Measurements from ENCODE around the gene FUCA2. TPM values are rescaled to one million over a fixed set of nuclear protein-coding genes. Genes with fewer than 3 reads are reported as not detected.

FUCA2 gene, protein sequence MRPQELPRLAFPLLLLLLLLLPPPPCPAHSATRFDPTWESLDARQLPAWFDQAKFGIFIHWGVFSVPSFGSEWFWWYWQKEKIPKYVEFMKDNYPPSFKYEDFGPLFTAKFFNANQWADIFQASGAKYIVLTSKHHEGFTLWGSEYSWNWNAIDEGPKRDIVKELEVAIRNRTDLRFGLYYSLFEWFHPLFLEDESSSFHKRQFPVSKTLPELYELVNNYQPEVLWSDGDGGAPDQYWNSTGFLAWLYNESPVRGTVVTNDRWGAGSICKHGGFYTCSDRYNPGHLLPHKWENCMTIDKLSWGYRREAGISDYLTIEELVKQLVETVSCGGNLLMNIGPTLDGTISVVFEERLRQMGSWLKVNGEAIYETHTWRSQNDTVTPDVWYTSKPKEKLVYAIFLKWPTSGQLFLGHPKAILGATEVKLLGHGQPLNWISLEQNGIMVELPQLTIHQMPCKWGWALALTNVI
- 10 to 100 TPM; 16.5 to 16.8 TPM for total RNA-seq

DNA sequence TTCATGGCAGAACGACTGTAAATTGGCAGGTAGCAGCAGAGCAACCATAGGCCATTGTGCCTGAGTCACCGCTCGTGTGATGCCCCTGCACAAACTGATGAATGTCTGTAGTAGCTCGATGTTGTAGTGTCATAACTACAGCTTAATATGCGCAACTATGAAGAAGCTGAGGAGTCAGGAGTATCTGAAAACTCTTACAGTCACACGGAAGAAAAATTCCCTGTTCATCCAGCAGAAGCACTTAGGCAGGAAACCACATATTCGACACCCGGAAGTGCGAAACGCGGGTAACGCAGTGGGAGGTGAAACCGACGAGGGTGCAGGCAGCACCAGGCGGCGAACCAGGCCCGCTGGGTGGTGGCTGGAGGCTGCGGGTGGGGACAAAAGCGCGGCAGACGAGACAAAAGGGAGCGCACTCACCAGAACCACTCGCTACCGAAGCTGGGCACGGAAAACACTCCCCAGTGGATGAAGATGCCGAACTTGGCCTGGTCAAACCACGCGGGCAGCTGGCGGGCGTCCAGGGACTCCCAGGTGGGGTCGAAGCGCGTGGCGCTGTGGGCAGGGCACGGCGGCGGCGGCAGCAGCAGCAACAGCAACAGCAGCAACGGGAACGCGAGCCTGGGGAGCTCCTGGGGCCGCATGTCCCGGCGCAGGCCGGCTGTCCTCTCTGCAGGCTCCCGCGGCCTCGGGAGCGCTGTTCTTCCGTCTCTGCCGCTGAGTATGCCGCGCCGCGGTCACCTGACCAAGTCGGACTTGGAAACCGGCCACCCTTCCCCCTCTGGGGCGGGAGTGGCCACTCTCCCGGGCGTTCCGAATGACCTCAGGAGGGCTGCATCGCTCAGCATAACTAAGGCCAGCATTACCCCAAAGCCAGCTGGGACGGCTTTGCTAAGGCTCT, at the start of gene FUCA2:
Gene FUCA2, minus strand, starts transcription at position 730 of the 901 bp plus-strand sequence. Its CDS starts 86 bp downstream, at position 644.
- Mint-ChIP-seq H3K36me3 (peaks cover 7% of the 10 kb centered on the region), H3K27me3 (no peaks in the 10 kb centered on the region), H3K4me1 (ENCODE audit: low read depth) (peaks cover 28% of the 10 kb centered on the region), H3K9me3 (no peaks in the 10 kb centered on the region), H3K4me3 (peak within 1 kb of the TSS; percentile 91), H3K27ac (peak within 1 kb of the TSS; percentile 93)
- POLR2A ChIA-PET = interaction anchor here (0.7 to 1.8 kb wide), 5 partner anchors 25 to 332 kb away, joined by 4 to 7 read pairs (median 4); partner anchors contain the start of genes ADAT2, LTV1 and PEX3
- DNase-seq = peak; percentile 84
- intact Hi-C loops (cut with micrococcal nuclease) = loop anchor here (1.0 to 5.0 kb wide), 8 partner anchors 17 to 584 kb away; partner anchors contain the start of genes ADAT2, LTV1, PEX3 and SF3B5
- CTCF ChIA-PET = interaction anchor here (0.6 to 5.6 kb wide), 9 partner anchors 9 to 502 kb away, joined by 3 to 45 read pairs (median 4); partner anchors contain the start of genes ADAT2 and PEX3

DNA sequence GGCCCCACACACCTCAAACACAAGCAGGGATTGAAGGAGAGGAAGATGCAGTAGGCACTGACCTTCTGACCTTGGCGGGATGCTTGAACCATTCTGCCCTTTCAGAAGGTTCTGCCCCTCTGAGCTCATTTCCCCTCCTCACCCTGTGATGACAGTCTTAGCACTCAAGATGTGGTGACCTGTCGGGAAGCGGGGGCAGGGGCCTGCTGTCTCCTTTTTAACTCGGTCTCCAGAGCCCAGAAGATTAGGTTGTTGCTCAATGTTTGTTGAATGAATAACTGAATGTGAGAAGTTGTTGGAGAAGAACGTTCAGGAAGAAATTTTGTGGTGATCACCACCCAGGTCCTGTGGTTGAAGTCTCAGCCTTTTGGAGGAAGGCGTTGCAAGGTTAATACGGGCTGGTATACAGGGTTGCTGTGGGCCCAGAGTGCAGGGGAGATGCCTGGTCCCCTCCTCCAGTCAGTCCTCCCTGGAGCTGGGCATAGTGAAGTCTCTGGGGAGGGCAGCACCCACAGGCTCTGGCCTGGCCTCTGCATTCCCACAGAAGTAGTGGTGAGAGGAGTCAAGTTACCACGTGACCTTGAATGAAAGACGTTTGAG, 49.7 kb upstream of the FUCA2 start:
- peaks cover 8% of the 10 kb centered on the region for H3K36me3 Mint-ChIP-seq
- intact Hi-C loops (cut with micrococcal nuclease) = no loop called here
- H3K9me3 Mint-ChIP-seq = no peaks in the 10 kb centered on the region
- POLR2A ChIA-PET = no interaction called here
- peak; percentile 56 for DNase-seq
- CTCF ChIA-PET = interaction anchor here (1.1 to 1.8 kb wide), 2 partner anchors 25 to 452 kb away, joined by 3 to 4 read pairs; no protein-coding TSS in a partner anchor
- H3K27ac Mint-ChIP-seq = no peak overlapping the region
- H3K4me3 Mint-ChIP-seq = peak overlapping the region; percentile 28
- H3K4me1 Mint-ChIP-seq (ENCODE audit: low read depth) = peaks cover 31% of the 10 kb centered on the region
- H3K27me3 Mint-ChIP-seq = no peaks in the 10 kb centered on the region

DNA sequence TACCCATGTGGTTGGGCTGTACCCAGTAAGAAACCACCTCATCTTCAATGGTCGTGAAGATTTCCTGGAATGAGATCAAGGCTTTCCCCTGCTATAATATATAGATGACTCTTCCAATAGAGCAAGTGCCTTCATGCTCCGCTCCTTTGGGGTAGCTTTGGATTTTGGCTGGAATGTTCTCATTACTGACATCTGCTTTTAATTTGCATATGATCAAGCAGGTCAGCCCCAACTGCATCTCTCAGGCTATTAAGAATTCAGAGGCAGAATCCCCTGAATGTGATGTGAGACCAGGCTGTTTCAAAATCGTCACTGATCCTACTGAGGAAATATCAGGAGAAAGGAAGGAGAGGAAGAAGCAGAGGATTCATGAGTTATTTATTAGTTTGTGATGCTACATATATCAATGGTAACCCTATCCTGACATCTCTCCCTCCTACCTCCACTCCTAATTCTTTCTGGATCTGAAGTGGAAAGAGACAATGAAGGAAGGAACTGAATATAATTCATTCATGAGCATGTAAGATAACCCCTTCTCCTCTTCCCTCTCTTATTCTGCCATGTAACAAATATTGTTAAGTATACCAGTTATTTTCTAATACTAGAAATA, 47.6 kb upstream of the FUCA2 start:
- no peaks in the 10 kb centered on the region for H3K9me3 Mint-ChIP-seq
- POLR2A ChIA-PET = no interaction called here
- DNase-seq = no peak
- CTCF ChIA-PET = no interaction called here
- H3K4me1 Mint-ChIP-seq (ENCODE audit: low read depth) = peaks cover 45% of the 10 kb centered on the region
- H3K27ac Mint-ChIP-seq = no peak overlapping the region
- intact Hi-C loops (cut with micrococcal nuclease) = no loop called here
- H3K27me3 Mint-ChIP-seq = no peaks in the 10 kb centered on the region
- H3K4me3 Mint-ChIP-seq = no peak overlapping the region
- peaks cover 8% of the 10 kb centered on the region for H3K36me3 Mint-ChIP-seq

DNA sequence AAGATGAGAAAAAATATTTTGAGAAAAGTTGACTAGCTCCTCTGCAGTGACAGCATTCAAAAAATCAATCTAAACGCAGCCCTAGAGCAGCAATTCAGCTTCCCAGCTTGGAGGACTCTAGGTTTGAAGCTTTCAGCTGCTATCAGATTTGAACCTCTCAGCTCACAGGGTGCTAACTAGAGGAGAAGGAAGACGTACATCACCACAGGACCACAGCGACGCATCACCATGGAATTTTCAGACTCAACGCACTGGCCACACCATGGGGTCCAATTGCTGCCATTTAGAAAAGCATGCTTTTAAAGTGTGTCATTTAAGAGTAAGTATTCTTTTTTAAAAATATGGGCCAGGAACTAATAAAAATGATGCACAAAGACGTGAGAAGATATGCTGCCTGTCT, 45.0 kb upstream of the FUCA2 start:
- Mint-ChIP-seq H3K36me3 (peaks cover 8% of the 10 kb centered on the region), H3K4me1 (ENCODE audit: low read depth) (peaks cover 65% of the 10 kb centered on the region), H3K4me3 (no peak overlapping the region), H3K27me3 (no peaks in the 10 kb centered on the region), H3K9me3 (no peaks in the 10 kb centered on the region), H3K27ac (no peak overlapping the region)
- intact Hi-C loops (cut with micrococcal nuclease) = no loop called here
- DNase-seq = no peak
- ChIA-PET POLR2A (no interaction called here), CTCF (interaction anchor here (0.9 to 1.2 kb wide), 2 partner anchors 19 to 457 kb away, joined by 3 read pairs; no protein-coding TSS in a partner anchor)

DNA sequence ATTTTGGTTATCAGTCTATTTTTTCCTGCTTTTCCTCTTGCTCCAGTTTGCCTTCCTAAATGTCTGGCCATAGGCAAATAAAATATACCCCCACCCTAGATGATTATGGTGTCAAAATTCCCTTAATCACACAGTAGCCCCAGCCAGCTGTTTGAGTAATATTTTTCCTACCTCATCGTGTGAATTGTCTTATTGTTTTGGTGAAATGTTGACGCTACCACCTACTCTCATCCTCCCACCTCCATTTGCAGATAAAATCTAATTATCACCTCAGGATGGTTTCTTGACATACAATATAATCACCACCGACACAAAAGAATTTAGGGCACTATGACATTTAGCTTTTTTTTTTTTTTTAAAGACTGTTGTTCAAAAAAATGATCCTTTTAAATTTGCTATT, 44.1 kb upstream of the FUCA2 start:
- POLR2A ChIA-PET = interaction anchor here (0.5 to 1.5 kb wide), 3 partner anchors 17 to 612 kb away, joined by 3 to 5 read pairs (median 3); no protein-coding TSS in a partner anchor
- CTCF ChIA-PET = interaction anchor here (1.1 kb wide), 1 partner anchor 9 kb away, joined by 5 read pairs; no protein-coding TSS in a partner anchor
- H3K27ac Mint-ChIP-seq = peak overlapping the region; percentile 57
- peak overlapping the region; percentile 68 for H3K4me3 Mint-ChIP-seq
- no peaks in the 10 kb centered on the region for H3K27me3 Mint-ChIP-seq
- peaks cover 6% of the 10 kb centered on the region for H3K36me3 Mint-ChIP-seq
- intact Hi-C loops (cut with micrococcal nuclease) = no loop called here
- peaks cover 62% of the 10 kb centered on the region for H3K4me1 Mint-ChIP-seq (ENCODE audit: low read depth)
- H3K9me3 Mint-ChIP-seq = no peaks in the 10 kb centered on the region
- DNase-seq = no peak

DNA sequence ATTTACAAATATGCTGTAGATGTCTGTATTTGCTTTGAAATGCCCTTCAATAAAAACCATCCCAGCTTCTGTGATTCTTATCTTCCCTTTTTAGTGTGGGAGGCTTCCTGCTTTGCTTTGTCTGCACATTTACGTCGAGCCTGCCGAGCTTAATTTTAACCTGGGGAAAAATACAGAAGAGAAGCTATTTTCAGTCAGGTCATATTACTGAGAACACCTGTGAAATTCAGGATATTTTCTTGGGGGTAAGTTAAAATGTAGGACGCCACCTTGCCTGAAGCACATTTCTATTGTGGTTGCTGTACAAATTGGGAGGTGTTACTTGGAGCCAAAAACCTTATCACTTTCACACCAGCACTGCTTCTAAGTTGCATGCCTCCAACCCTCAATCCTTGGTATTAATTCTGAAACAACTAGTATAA, 43.6 kb upstream of the FUCA2 start:
- DNase-seq = no peak
- Mint-ChIP-seq H3K27me3 (no peaks in the 10 kb centered on the region), H3K27ac (peak overlapping the region; percentile 57), H3K4me3 (peak overlapping the region; percentile 68), H3K9me3 (no peaks in the 10 kb centered on the region), H3K36me3 (peaks cover 5% of the 10 kb centered on the region), H3K4me1 (ENCODE audit: low read depth) (peaks cover 63% of the 10 kb centered on the region)
- ChIA-PET POLR2A (interaction anchor here (0.6 to 1.5 kb wide), 2 partner anchors 17 to 611 kb away, joined by 3 to 5 read pairs; no protein-coding TSS in a partner anchor), CTCF (interaction anchor here (1.1 kb wide), 2 partner anchors 8 to 458 kb away, joined by 4 to 5 read pairs; no protein-coding TSS in a partner anchor)
- intact Hi-C loops (cut with micrococcal nuclease) = no loop called here

DNA sequence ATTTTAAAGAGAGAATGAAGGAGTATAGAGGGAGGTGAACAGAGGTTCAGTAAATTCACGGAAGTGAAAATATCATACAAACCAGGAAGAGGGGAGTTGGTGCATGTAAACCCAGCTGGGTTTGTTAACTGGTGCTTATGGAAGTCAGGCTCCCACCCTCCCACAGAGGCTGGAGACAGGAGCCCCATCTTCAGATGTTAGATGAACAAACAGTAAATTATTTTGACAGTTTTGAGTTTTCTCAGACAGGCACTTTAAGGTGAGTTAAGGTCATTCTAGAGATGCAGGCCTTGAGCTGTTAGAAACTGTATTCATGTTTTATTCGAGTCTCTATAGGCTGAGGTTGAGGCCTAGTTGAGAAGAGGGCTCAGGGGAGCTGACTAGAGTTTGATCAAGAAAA, 41.8 kb upstream of the FUCA2 start:
- POLR2A ChIA-PET = interaction anchor here (1.1 kb wide), 1 partner anchor 15 kb away, joined by 4 read pairs; no protein-coding TSS in a partner anchor
- intact Hi-C loops (cut with micrococcal nuclease) = loop anchor here (1.0 kb wide), 2 partner anchors 14 kb away; no protein-coding TSS in a partner anchor

DNA sequence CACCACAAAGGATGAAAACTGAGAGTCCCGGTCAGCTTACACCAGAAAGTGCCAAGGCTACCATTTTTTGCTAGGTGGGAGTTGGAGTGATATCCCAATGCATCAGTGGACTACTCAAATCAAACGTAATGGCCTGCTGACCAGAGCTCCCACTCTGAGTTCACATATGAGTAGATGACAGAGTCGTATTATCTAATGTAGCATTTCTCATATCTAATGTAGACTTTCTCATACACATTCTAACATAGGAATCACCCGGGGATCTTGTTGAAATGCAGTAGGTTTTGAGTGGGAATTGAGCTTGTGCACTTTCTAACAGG, 38.4 kb upstream of the FUCA2 start:
- Mint-ChIP-seq H3K27ac (peak overlapping the region; percentile 63), H3K36me3 (peaks cover 5% of the 10 kb centered on the region), H3K9me3 (no peaks in the 10 kb centered on the region), H3K4me1 (ENCODE audit: low read depth) (peaks cover 90% of the 10 kb centered on the region), H3K4me3 (no peak overlapping the region), H3K27me3 (no peaks in the 10 kb centered on the region)
- ChIA-PET POLR2A (interaction anchor here (1.5 kb wide), 1 partner anchor 11 kb away, joined by 6 read pairs; no protein-coding TSS in a partner anchor), CTCF (interaction anchor here (0.8 to 1.2 kb wide), 2 partner anchors 25 to 37 kb away, joined by 3 read pairs; no protein-coding TSS in a partner anchor)
- no peak for DNase-seq
- intact Hi-C loops (cut with micrococcal nuclease) = loop anchor here (1.0 to 10.0 kb wide), 3 partner anchors 9 to 795 kb away; partner anchors contain the start of gene STX11

More for the DNA sequence above, 41.8 kb upstream of the FUCA2 start:
- Mint-ChIP-seq H3K9me3 (no peaks in the 10 kb centered on the region), H3K27ac (peak overlapping the region; percentile 53), H3K4me3 (no peak overlapping the region), H3K27me3 (no peaks in the 10 kb centered on the region), H3K4me1 (ENCODE audit: low read depth) (peaks cover 76% of the 10 kb centered on the region), H3K36me3 (peaks cover 5% of the 10 kb centered on the region)
- CTCF ChIA-PET = interaction anchor here (1.2 kb wide), 1 partner anchor 20 kb away, joined by 3 read pairs; no protein-coding TSS in a partner anchor
- no peak for DNase-seq

DNA sequence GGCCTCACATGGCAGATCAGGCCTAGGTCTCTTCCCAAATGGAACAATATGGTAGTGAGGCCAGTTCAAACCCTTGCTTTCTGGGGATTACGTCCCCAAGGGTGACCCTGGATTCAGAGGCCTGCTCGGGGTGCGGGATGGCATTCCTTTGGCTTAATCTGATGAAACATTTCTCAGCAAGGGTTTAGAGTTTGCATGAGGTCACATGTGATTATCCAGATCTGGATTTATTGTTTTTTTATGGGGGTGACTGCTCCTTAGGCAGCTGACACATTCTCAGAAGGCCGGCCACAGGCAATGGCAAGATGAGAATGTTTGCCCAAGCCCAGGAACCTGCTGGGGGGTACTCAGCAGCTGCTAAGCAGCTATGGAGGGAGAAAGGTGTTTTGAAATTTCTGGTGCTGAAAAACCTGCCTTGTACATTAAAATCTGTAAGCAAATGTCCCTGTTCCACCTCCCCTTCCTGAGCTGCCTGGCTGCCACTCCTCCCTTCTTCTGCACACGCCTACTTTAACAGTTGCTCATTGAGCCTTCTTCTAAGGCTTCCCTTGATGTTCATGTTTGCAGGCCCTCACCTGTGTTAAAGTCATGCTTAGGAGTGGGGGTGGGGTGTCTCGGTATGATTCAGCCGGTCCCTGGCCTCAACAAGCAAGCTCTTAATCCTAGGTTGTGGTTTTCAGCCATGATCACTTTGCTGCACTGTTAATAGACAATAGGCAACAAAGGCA, 37.9 kb upstream of the FUCA2 start:
- peak; percentile 83 for DNase-seq
- Mint-ChIP-seq H3K36me3 (peaks cover 6% of the 10 kb centered on the region), H3K4me1 (ENCODE audit: low read depth) (peaks cover 90% of the 10 kb centered on the region), H3K4me3 (no peak overlapping the region), H3K9me3 (no peaks in the 10 kb centered on the region), H3K27ac (peak overlapping the region; percentile 63), H3K27me3 (no peaks in the 10 kb centered on the region)
- CTCF ChIA-PET = interaction anchor here (0.8 to 1.2 kb wide), 2 partner anchors 26 to 36 kb away, joined by 3 read pairs; no protein-coding TSS in a partner anchor
- intact Hi-C loops (cut with micrococcal nuclease) = loop anchor here (1.0 to 10.0 kb wide), 3 partner anchors 8 to 795 kb away; partner anchors contain the start of gene STX11
- POLR2A ChIA-PET = interaction anchor here (0.6 to 1.5 kb wide), 2 partner anchors 11 to 257 kb away, joined by 3 to 6 read pairs; no protein-coding TSS in a partner anchor

DNA sequence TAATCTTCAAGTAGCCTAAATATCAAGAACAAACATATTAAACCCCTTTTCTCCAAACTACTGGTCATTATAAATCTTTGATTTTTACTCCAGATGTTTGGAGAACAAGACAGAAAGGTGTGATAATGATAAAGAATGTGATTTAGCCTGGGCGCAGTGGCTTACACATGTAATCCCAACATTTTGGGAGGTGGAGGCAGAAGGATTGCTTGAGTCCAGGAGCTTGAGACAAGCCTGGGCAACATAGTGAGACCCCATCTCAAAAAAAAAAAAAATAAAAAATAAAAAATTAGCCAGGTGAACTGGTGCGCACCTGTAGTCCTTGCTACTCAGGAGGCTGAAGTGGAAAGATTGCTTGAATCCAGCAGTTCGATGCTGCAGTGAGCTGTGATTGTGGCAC, 35.1 kb upstream of the FUCA2 start:
- CTCF ChIA-PET = interaction anchor here (0.9 to 1.3 kb wide), 3 partner anchors 8 to 467 kb away, joined by 3 to 5 read pairs (median 4); no protein-coding TSS in a partner anchor
- Mint-ChIP-seq H3K36me3 (peaks cover 7% of the 10 kb centered on the region), H3K27ac (peak overlapping the region; percentile 83), H3K9me3 (no peaks in the 10 kb centered on the region), H3K27me3 (no peaks in the 10 kb centered on the region), H3K4me1 (ENCODE audit: low read depth) (peaks cover 93% of the 10 kb centered on the region), H3K4me3 (no peak overlapping the region)
- DNase-seq = no peak
- POLR2A ChIA-PET = interaction anchor here (1.8 kb wide), 1 partner anchor 9 kb away, joined by 11 read pairs; no protein-coding TSS in a partner anchor
- intact Hi-C loops (cut with micrococcal nuclease) = loop anchor here (1.0 to 10.0 kb wide), 3 partner anchors 21 to 798 kb away; partner anchors contain the start of gene STX11
